H9 (cell line): ENCODE results near the gene FAM210B. TPM values are rescaled to one million over a fixed set of nuclear protein-coding genes. Genes with fewer than 3 reads are reported as not detected.
A peak's percentile ranks its signal among the peaks of the same experiment; 100 is the strongest.

Source experiments
- DNase-seq: peaks from one replicate; pipeline ENCODE4 v3.0.0-alpha.2; 2017
- H2AFZ ChIP-seq: one replicate; pipeline ENCODE4 v1.6.1; 2013; ENCODE audit warnings: mild to moderate bottlenecking, low read length, control low read depth, moderate library complexity
- H2AK5ac ChIP-seq: 2 replicates; pipeline ENCODE4 v1.6.1; 2013; ENCODE audit warnings: low read length, control low read depth, mixed read lengths; ENCODE audit not compliant: insufficient read length
- H2BK120ac ChIP-seq: one replicate; pipeline ENCODE4 v1.6.1; 2013; ENCODE audit warnings: low read depth, mild to moderate bottlenecking, low read length, control low read depth, inconsistent platforms; ENCODE audit not compliant: poor library complexity, severe bottlenecking
- H2BK12ac ChIP-seq: 2 replicates; pipeline ENCODE4 v1.6.1; 2013; ENCODE audit warnings: low read length, control low read depth, mixed read lengths, low read depth; ENCODE audit not compliant: insufficient read length
- H2BK15ac ChIP-seq: 2 replicates; pipeline ENCODE4 v1.6.1; 2013; ENCODE audit warnings: low read depth, low read length, control low read depth
- H2BK20ac ChIP-seq: one replicate; pipeline ENCODE4 v1.6.1; 2013; ENCODE audit warnings: low read depth, mild to moderate bottlenecking, low read length, control low read depth, inconsistent platforms; ENCODE audit not compliant: poor library complexity, severe bottlenecking
- H2BK5ac ChIP-seq: 2 replicates; pipeline ENCODE4 v1.6.1; 2013; ENCODE audit warnings: low read length, control low read depth, mixed read lengths; ENCODE audit not compliant: insufficient read length
- H3K14ac ChIP-seq: 2 replicates; pipeline ENCODE4 v1.6.1; 2013; ENCODE audit warnings: low read length, control low read depth; ENCODE audit not compliant: insufficient read depth
- H3K18ac ChIP-seq: 2 replicates; pipeline ENCODE4 v1.6.1; 2013; ENCODE audit warnings: low read depth, mild to moderate bottlenecking, mixed read lengths, low read length, control low read depth; ENCODE audit not compliant: insufficient read length
- H3K23ac ChIP-seq: 2 replicates; pipeline ENCODE4 v1.6.1; 2013; ENCODE audit warnings: low read length, control low read depth, mixed read lengths, low read depth; ENCODE audit not compliant: insufficient read length
- H3K23me2 ChIP-seq: 2 replicates; pipeline ENCODE4 v1.6.1; 2013; ENCODE audit warnings: low read depth, mild to moderate bottlenecking, mixed read lengths, low read length, control low read depth; ENCODE audit not compliant: insufficient read length, poor library complexity, severe bottlenecking
- H3K27ac ChIP-seq: 2 replicates; pipeline ENCODE4 v1.5.1; 2013; ENCODE audit warnings: low read length, control low read depth, mixed read lengths, low read depth; ENCODE audit not compliant: insufficient read length
- H3K27me3 ChIP-seq: 2 replicates; pipeline ENCODE4 v1.6.1; 2013; ENCODE audit warnings: low read length, control low read depth, inconsistent platforms; ENCODE audit not compliant: insufficient read depth
- H3K4ac ChIP-seq: 2 replicates; pipeline ENCODE4 v1.6.1; 2013; ENCODE audit warnings: low read depth, mild to moderate bottlenecking, control low read depth, inconsistent platforms, low read length, moderate library complexity
- H3K4me1 ChIP-seq: 2 replicates; pipeline ENCODE4 v1.6.1; 2013; ENCODE audit warnings: low read length, control low read depth, inconsistent platforms; ENCODE audit not compliant: insufficient read depth
- H3K4me2 ChIP-seq: 2 replicates; pipeline ENCODE4 v1.6.1; 2013; ENCODE audit warnings: low read length, control low read depth, mixed read lengths; ENCODE audit not compliant: insufficient read length, insufficient read depth
- H3K56ac ChIP-seq: 2 replicates; pipeline ENCODE4 v1.6.1; 2013; ENCODE audit warnings: low read depth, mild to moderate bottlenecking, mixed read lengths, low read length, control low read depth; ENCODE audit not compliant: insufficient read length
- H3K79me1 ChIP-seq: 2 replicates; pipeline ENCODE4 v1.6.1; 2013; ENCODE audit warnings: low read depth, mild to moderate bottlenecking, moderate library complexity, low read length, control low read depth, inconsistent platforms; ENCODE audit not compliant: insufficient read depth, poor library complexity, severe bottlenecking
- H3K79me2 ChIP-seq: 2 replicates; pipeline ENCODE4 v1.6.1; 2013; ENCODE audit warnings: low read length, control low read depth, inconsistent platforms; ENCODE audit not compliant: insufficient read depth
- H3K9ac ChIP-seq: 2 replicates; pipeline ENCODE4 v1.6.1; 2013; ENCODE audit warnings: low read length, control low read depth, mixed read lengths; ENCODE audit not compliant: insufficient read length; ENCODE audit errors: extremely low read depth
- H3K9me3 ChIP-seq: one replicate; pipeline ENCODE4 v1.6.1; 2013; ENCODE audit warnings: low read depth, low read length, inconsistent platforms; ENCODE audit not compliant: control insufficient read depth
- H3T11ph ChIP-seq: one replicate; pipeline ENCODE4 v1.6.1; 2013; ENCODE audit warnings: mild to moderate bottlenecking, low read length, control low read depth, inconsistent platforms
- H4K20me1 ChIP-seq: one replicate; pipeline ENCODE4 v1.6.1; 2013; ENCODE audit not compliant: control insufficient read depth, insufficient read length, insufficient read depth
- H4K5ac ChIP-seq: 2 replicates; pipeline ENCODE4 v1.6.1; 2013; ENCODE audit warnings: low read depth, mild to moderate bottlenecking, mixed read lengths, low read length, control low read depth; ENCODE audit not compliant: insufficient read length
- H4K8ac ChIP-seq: replicated peaks from 2 replicates; pipeline ENCODE4 v1.6.1; 2013; ENCODE audit warnings: low read length, control low read depth, mixed read lengths, low read depth; ENCODE audit not compliant: insufficient read length
- H4K91ac ChIP-seq: 2 replicates; pipeline ENCODE4 v1.6.1; 2013; ENCODE audit warnings: low read depth, mild to moderate bottlenecking, moderate library complexity, mixed read lengths, low read length, control low read depth; ENCODE audit not compliant: insufficient read length
- H3K27ac Mint-ChIP-seq, 3 experiments: 2 replicates in 2 of 3; 3 replicates in 1 of 3; pipeline ENCODE4 v1.8.0; 2020 to 2021; ENCODE audit warnings: mixed read lengths in 3 of 3, mild to moderate bottlenecking in 1 of 3, moderate library complexity in 1 of 3
- H3K27me3 Mint-ChIP-seq: 2 replicates; pipeline ENCODE4 v1.8.0; 2021; ENCODE audit warnings: low read depth, mild to moderate bottlenecking, moderate library complexity, mixed read lengths
- H3K36me3 Mint-ChIP-seq, 3 experiments: 2 replicates in 2 of 3; 3 replicates in 1 of 3; pipeline ENCODE4 v1.8.0; 2020 to 2021; ENCODE audit warnings: low read depth in 3 of 3, mixed read lengths in 3 of 3; ENCODE audit not compliant: insufficient read depth in 1 of 3
- H3K4me1 Mint-ChIP-seq, 2 experiments: 2 replicates each; pipeline ENCODE4 v1.8.0; 2020; ENCODE audit warnings: mixed read lengths in 2 of 2
- H3K4me3 Mint-ChIP-seq, 2 experiments: 2 replicates in 1 of 2; 3 replicates in 1 of 2; pipeline ENCODE4 v1.8.0; 2020 to 2021; ENCODE audit warnings: mild to moderate bottlenecking in 2 of 2, mixed read lengths in 2 of 2, moderate library complexity in 1 of 2
- H3K9me3 Mint-ChIP-seq, 2 experiments: 2 replicates in 1 of 2; 3 replicates in 1 of 2; pipeline ENCODE4 v1.8.0; 2020; ENCODE audit warnings: mild to moderate bottlenecking in 2 of 2, mixed read lengths in 2 of 2, moderate library complexity in 1 of 2
- CTCF ChIP-seq: fragments of 200-600 bp; sonication (generic); conservative IDR thresholded peaks from 3 replicates; pipeline ENCODE4 v1.8.0; 2021; ENCODE audit warnings: antibody characterized with exemption, mild to moderate bottlenecking
- WGBS: extraction: QIAGEN DNeasy Blood & Tissue Kit; methylation state at CpG from one replicate; pipeline ENCODE4 v1.1.7; 2013; ENCODE audit warnings: missing lambda C conversion rate, low lambda C conversion rate, mixed read lengths; ENCODE audit not compliant: insufficient read length; ENCODE audit errors: extremely low coverage; 5-methylcytosine and 5-hydroxymethylcytosine counted together
- total RNA-seq: library from RNA; stranded (reverse); gene quantifications from 2 replicates; pipeline ENCODE4 v1.2.1, GENCODE V29; 2021

Gene FAM210B
- total RNA-seq, 1 experiment from 2014 or later = 24.2 TPM

DNA sequence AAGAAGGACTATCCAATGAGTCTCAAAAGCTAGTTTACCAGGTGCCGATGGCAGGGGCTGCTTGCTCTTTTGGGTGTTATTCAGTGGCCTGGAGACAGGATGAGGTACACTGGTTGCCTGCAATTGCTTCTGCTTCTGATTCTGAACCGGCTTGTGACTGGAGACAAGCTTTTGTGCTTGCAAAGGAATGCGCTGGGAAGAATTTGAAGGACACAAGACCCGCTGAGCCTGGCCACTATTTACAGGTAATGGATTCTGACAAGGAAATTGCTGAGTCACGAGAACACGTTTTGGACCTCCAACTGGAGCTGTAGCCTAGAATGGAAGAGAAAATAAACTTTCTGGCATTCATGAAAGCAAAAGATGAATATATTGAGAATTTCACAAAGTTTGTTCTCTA, 27.4 kb downstream of the FAM210B start:
- Histone ChIP-seq H4K8ac (no peak overlapping the region), H3K4ac (no peak overlapping the region), H3K9me3 (no peaks in the 10 kb centered on the region), H4K5ac (no peak overlapping the region), H2AK5ac (no peak overlapping the region), H3T11ph (no peak overlapping the region), H4K91ac (no peak overlapping the region), H3K18ac (no peak overlapping the region), H2AFZ (no peak overlapping the region), H3K79me1 (peaks cover 38% of the 10 kb centered on the region), H2BK120ac (no peak overlapping the region), H3K4me2 (no peak overlapping the region), H2BK5ac (no peak overlapping the region), H3K14ac (no peak overlapping the region), H3K4me1 (no peaks in the 10 kb centered on the region), H3K79me2 (peaks cover 26% of the 10 kb centered on the region; the same call in 1 of the 2 replicates), H2BK20ac (no peak overlapping the region), H4K20me1 (no peaks in the 10 kb centered on the region), H3K9ac (no peak overlapping the region), H2BK15ac (no peak overlapping the region), H3K56ac (no peak overlapping the region), H3K23ac (no peak overlapping the region), H3K23me2 (peaks cover 4% of the 10 kb centered on the region), H3K27me3 (no peaks in the 10 kb centered on the region), H2BK12ac (no peak overlapping the region), H3K27ac (no peak overlapping the region)
- no peaks in the 10 kb centered on the region for H3K27me3 Mint-ChIP-seq
- H3K36me3 Mint-ChIP-seq = peaks cover 56 to 87% (median 83%) of the 10 kb centered on the region in 3 experiments
- TF ChIP-seq CTCF = no peak
- no CpG with 5 or more reads among the region's 6 CpGs for WGBS
- no peak for DNase-seq
- peaks cover 22 to 28% of the 10 kb centered on the region in 2 experiments for H3K4me1 Mint-ChIP-seq
- H3K4me3 Mint-ChIP-seq = no peak overlapping the region
- H3K9me3 Mint-ChIP-seq = no peaks in the 10 kb centered on the region
- peak overlapping the region in 2 of 3 experiments; percentile 42 to 76; a peak in 2 of 7 replicates for H3K27ac Mint-ChIP-seq
